HG02943 (cell line): Measurements from ENCODE around the gene MPRIP.

ENCODE experiments used
- ATAC-seq: cut with Tn5 transposase; IDR thresholded peaks from one replicate; pipeline ENCODE4 v1.9.1; 2021; ENCODE audit warnings: mild to moderate bottlenecking, low read depth, moderate library complexity; ENCODE audit not compliant: unreplicated experiment

Gene MPRIP

DNA sequence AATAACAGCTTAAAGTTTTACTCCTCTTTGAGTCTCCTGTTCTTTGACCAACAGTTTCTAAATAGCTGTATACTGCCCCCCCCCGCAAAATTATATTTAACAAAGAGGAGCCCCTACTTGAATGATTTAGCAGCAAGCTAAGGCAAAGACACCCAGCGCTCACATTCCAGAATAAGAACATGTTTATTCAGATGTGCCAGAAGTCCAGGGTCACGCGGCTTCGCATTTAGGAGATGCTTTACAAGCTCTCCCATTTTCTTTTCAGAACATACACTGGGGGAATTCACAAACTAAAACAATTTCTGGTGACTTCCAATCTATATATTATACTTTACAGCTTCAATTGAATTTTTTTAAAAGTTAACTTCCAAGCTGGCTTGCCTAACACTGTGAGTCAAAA is 158.6 kb downstream of the MPRIP start:
- ATAC-seq: no peak

DNA sequence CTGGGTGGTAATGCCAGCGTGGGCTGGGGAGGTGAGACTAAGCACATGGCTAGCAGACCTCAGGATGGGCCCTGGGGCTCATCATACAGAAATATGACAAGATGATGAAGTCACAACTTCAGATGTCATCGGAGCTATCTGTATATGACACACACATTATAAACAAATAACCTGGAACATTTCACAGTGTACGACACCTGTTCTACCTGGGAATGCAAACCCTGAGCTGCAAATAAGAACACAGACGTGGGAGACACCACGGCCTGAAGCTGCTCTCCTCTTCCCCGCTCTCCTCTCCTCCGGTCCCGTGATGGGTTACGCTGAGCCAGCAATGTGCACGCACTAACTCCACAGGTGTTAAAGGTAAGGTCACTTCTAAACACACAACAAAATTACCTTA is 159.0 kb downstream of the MPRIP start:
- no peak for ATAC-seq

- no peak for ATAC-seq
Measured at GRCh38 chr17:17201907-17202306, 159.7 kb downstream of the MPRIP start.

DNA sequence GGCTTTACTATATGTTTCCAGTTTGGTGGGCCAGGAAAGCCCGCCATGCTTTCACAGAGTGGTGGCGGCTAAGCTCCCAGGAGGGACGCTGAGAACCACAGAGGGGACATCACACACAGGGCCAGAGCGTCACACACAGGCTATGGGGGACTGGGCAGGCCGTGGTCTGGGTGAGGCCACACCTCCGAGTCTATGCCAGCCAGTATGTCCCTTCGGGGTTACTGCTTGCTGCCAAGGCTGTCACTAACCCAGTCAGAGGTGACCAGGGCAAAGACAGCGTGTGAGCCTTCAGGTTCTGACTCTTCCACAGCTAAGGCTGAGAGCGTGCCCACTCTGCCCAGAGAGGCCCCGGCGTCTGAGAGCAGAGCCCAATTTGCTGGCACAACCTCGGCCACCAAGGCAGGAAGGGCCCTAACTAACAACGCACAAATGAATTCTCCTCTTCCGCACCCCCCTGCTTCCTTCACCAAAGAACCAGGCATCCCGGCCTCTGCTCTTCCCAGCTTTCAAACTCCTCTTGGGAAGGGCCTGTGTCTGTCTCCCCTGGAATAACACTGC is 161.0 kb downstream of the MPRIP start:
- ATAC-seq: no peak

- no peak for ATAC-seq
Measured at GRCh38 chr17:17204041-17204591, 161.9 kb downstream of the MPRIP start.

- no peak for ATAC-seq
Measured at GRCh38 chr17:17204635-17205231, 162.5 kb downstream of the MPRIP start.

DNA sequence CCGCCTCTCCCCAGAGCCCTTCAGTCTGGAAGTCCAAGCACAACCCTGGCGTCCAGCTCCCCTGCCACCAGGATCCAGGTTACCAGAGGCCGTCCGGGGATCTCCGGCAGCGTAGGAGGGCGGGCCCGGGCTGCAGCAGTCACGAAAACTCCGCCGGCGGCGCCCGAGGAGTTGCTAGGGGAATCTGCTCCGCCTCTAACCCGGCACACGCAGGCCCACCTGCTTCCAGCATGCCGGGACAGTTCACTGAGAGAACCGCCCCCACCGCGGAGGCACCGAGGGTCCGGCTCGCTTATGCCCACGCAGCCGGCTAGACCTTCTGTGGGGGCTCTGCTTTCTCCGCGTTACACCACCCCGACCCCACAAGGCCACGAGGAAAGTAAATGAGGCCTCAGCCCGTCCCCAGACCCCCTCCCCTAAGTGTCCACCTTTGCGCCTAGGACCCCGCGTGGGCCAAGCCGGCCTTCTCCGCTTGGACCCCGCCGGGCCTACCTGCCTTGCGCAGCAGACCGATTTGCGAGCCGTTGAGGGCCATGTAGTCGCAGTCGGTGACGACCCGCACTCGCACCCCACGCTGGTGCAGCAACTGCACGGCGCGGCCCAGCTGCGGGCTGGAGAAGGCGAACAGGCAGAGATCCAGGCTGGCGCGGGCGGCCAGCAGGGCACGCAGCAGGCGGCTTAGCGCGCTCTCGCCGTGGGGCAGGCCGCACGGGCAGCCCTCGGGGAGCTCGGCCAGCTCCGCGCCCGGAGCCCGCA is 163.3 kb downstream of the MPRIP start:
- ATAC-seq: peak; percentile 16

- peak; percentile 70 for ATAC-seq
Measured at GRCh38 chr17:17206124-17206912, 164.1 kb downstream of the MPRIP start, which contains the start of gene PLD6. Gene PLD6 (minus strand): TSS chr17:17206333. CDS start chr17:17206286, 47 bp downstream.

- no peak for ATAC-seq
Measured at GRCh38 chr17:17206913-17207335, 164.7 kb downstream of the MPRIP start.

DNA sequence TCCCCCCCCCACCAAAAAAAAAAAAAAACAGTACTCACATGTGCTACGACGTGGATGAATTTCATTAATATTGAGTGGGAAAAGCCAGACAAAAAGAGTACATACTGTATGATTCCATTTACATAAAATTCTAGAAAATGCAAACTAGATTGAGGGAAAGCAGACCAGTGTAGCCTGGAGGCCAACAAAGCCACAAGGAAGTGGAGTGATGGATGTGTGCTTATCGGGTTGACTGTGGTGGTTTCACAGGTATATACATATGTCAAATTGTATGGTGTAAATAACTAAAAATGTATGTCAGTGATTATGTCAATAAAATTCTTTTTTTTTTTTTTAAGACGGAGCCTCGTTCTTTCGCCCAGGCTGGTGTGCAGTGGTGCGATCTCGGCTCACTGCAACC is 165.7 kb downstream of the MPRIP start:
- ATAC-seq: no peak

- no peak for ATAC-seq
Measured at GRCh38 chr17:17213775-17214174, 171.5 kb downstream of the MPRIP start.

DNA sequence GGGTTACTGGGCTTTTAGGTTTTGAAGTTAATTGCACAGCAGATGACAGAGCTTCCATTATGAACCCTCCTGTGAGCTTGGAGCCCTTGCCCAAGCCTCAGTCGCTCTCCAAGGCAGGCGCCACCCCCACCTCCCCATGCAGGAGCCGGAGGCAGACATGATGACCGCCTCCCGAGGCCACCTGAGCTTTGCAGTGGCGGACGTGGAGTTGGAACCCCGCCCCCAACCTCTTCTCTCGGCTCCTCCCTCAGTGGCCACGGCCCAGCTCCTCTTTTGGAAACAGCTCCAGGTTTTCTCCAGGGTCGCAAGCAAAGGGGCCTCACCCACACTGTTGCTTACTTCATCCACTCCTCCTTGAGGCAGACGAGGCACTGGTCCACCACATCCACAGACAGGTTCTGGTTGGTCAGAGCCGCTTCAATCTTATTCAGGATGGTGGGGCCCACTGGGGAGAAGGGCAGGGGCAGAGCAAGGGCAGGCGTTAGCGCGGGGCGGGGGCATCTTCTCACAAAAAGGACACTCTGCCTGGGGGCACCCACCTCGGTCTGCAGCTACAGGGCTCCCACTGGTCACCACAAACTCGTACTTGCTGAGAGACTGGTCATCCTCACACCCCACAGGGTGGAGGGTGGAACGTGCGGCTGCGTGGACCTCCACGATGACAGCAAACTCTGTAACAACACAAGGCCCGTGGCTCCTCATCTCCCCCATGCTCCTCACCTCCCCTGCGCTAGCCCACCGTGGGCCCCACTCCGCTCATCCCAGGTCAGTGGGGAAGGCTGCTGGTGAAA is 172.6 kb downstream of the MPRIP start:
- no peak for ATAC-seq

DNA sequence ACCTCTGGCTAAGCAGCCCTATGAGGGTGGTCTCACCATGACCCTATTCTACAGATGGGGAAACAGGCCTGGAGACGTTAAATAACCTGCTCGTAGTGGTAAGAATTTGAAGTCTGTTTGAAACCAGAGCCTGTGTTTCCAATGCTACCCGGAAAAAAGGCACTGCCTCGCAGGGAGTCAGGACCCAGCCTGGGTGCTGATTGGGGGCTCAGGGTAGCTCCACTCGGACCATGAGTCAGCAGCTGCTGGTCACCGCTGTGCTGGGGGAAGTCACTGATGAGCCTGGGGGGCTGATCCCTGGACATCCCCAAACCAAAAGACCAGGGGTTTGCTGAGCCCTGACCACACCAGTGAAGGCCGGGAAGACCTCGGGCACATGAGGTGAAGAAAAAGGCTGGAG is 173.3 kb downstream of the MPRIP start:
- no peak for ATAC-seq

- ATAC-seq: no peak
Measured at GRCh38 chr17:17216236-17216635, 174.0 kb downstream of the MPRIP start.

DNA sequence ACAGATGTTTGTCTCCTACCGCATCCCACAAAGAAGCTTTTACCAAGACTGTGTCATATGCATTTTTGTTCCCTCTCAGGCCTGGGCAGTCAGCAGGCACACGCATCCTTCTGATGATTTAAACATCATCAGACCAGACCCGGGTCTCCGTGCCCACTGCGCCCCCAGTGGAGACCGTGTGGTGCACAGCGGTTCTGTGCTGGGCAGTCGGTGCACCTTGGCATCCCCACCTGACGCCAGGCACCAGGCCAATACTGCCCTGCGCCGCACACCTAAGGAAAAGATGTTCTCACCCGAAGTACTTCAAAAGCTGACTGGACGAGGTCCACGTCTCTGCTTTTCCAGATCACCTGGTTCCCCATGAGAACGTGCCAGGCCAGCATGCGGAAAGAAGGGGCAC is 174.5 kb downstream of the MPRIP start:
- ATAC-seq: no peak

GRCh38 chr17:17217995-17218394 is 175.7 kb downstream of the MPRIP start:
- ATAC-seq: no peak

GRCh38 chr17:17220529-17220928 is 178.3 kb downstream of the MPRIP start:
- no peak for ATAC-seq

DNA sequence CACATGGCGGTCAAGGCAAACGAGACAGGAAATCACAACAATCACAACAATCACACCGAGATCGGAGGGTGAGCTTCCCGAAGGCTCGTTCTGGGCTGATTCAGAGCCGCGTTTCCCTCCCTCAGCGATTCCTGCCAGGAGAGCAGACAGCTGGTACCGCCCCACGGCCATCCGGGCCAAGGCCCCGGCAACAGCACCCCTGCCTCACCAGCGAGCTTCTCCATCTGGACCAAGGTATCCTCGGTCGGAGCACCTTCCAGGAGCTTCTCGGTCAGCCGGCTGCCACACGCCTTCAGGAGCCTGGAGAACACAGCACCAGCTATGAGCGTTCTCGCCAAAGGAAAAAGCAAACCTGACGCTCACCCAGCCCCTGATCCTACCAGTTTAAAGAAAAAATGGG is 179.1 kb downstream of the MPRIP start:
- ATAC-seq: no peak

DNA sequence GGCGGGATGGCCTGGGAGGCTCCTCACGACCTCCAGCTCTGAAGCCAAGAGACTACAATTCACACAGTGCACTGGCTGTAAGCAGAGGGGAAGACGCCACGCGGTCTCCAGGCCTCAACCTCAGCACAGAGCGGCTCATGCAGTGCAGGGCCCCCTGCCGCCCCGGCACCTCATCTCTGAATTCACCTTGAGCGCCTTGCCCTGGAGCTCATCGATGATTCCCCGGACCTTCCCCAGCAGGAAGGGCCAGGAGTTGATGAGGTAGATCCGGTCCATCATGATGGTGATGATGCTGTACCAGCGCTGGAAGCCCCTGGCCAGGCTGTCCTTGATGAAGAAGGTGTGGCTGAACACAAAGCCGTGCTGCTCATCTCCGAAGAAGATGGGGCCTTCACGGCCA is 181.5 kb downstream of the MPRIP start:
- no peak for ATAC-seq

DNA sequence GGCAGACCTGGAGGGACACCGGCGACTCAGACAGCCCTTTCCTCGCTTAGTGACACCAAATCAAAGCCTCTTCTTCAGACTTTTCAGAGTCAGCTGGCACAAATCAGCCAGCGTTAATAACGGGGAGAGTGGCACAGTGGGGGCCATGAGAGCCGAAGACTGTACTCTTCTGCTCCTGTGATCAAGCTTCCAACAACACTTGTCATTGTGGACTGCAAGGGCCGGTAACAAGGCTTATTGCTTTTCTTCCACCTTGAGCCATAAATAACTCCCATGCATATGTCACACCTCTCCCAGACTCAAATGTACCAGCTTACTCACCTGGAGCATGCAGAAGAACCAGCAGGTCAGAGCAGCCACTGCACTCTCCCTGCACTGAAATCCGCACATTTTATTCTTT is 181.9 kb downstream of the MPRIP start:
- ATAC-seq: no peak
